IMR-90 (cell line): ENCODE results near the gene ARID5A.

Experiments
- BHLHE40 ChIP-seq: fragments of 150-350 bp; IDR thresholded peaks from 2 replicates; pipeline ENCODE4 v1.6.1; 2016; ENCODE audit warnings: mild to moderate bottlenecking, low read depth, low read length
- CTCF ChIP-seq: conservative IDR thresholded peaks from 2 replicates; pipeline ENCODE4 v1.5.1; 2012; ENCODE audit warnings: mild to moderate bottlenecking, low read depth, low read length, improper control_type of control experiment
- MAFK ChIP-seq: IDR thresholded peaks from 2 replicates; pipeline ENCODE4 v1.6.1; 2012; ENCODE audit warnings: low read depth, low read length, improper control_type of control experiment
- MXI1 ChIP-seq: IDR thresholded peaks from 2 replicates; pipeline ENCODE4 v1.6.1; 2012; ENCODE audit warnings: low read depth, mild to moderate bottlenecking, low read length, moderate library complexity, borderline replicate concordance
- POLR2A ChIP-seq: IDR thresholded peaks from 2 replicates; pipeline ENCODE4 v1.6.1; 2012; ENCODE audit warnings: mild to moderate bottlenecking, low read depth, low read length
- RAD21 ChIP-seq: IDR thresholded peaks from 2 replicates; pipeline ENCODE4 v1.6.1; 2012; ENCODE audit warnings: low read length, improper control_type of control experiment
- RFX5 ChIP-seq: IDR thresholded peaks from 2 replicates; pipeline ENCODE4 v1.8.0; 2012; ENCODE audit warnings: low read depth, mild to moderate bottlenecking, low read length, moderate library complexity

GRCh38 chr2:96493072-96493471 lies 43.5 kb upstream of the ARID5A start:
- TF ChIP-seq CTCF (no peak), BHLHE40 (no peak), MXI1 (no peak), RAD21 (no peak), RFX5 (no peak), POLR2A (no peak), MAFK (no peak)
